H1 (cell line): Measurements from ENCODE around the gene ALOX15. TPM values are rescaled to one million over a fixed set of nuclear protein-coding genes. Genes with fewer than 3 reads are reported as not detected.

Experiments
- CTCF ChIA-PET: fragments of 300-600 bp; sonication (Branson Sonifier 250); formaldehyde crosslinking; loops from one replicate; lab custom pipeline; 2021; ENCODE audit not compliant: partially characterized antibody; lab: Charles Lee
- POLR2A ChIA-PET: fragments of 300-600 bp; sonication (Branson Sonifier 250); formaldehyde crosslinking; loops from one replicate; lab custom pipeline; 2021; ENCODE audit warnings: inconsistent platforms; ENCODE audit not compliant: partially characterized antibody; lab: Charles Lee
- DNase-seq, 2 experiments: peaks; one replicate each; pipeline versions ENCODE4 v3.0.0 to v3.0.0-alpha.2; 2010 to 2022; ENCODE audit warnings: low spot score in 2 of 2, low read depth in 1 of 2, mixed read lengths in 1 of 2
- FAIRE-seq: peaks from 2 replicates; lab custom pipeline; 2011; peaks lifted over from hg19 to GRCh38; lab: Jason Lieb, UNC
- H2AFZ ChIP-seq: 2 replicates; pipeline ENCODE4 v1.8.1; 2012; ENCODE audit warnings: low read length, inconsistent platforms
- H2AK5ac ChIP-seq: 2 replicates; pipeline ENCODE4 v1.6.1; 2013; ENCODE audit warnings: low read depth, low read length
- H2BK120ac ChIP-seq: replicated peaks from 2 replicates; pipeline ENCODE3; 2013; ENCODE audit warnings: low read depth, low read length, inconsistent platforms
- H2BK12ac ChIP-seq: 2 replicates; pipeline ENCODE4 v1.6.1; 2013; ENCODE audit warnings: low read depth, low read length
- H2BK15ac ChIP-seq: 2 replicates; pipeline ENCODE4 v1.6.1; 2013; ENCODE audit warnings: low read length
- H2BK20ac ChIP-seq: 2 replicates; pipeline ENCODE4 v1.6.1; 2013; ENCODE audit warnings: low read length
- H2BK5ac ChIP-seq: 2 replicates; pipeline ENCODE4 v1.6.1; 2013; ENCODE audit warnings: low read depth, low read length
- H3K14ac ChIP-seq: 2 replicates; pipeline ENCODE4 v1.6.1; 2013; ENCODE audit warnings: inconsistent platforms; ENCODE audit not compliant: insufficient read length
- H3K18ac ChIP-seq: 2 replicates; pipeline ENCODE4 v1.6.1; 2013; ENCODE audit warnings: low read length; ENCODE audit errors: extremely low read depth
- H3K23ac ChIP-seq: 2 replicates; pipeline ENCODE4 v1.6.1; 2013; ENCODE audit warnings: inconsistent platforms; ENCODE audit not compliant: insufficient read length
- H3K23me2 ChIP-seq: 2 replicates; pipeline ENCODE4 v1.6.1; 2013; ENCODE audit warnings: low read depth, low read length
- H3K27ac ChIP-seq: 2 replicates; pipeline ENCODE4 v1.6.1; 2011; ENCODE audit warnings: low read depth, low read length, inconsistent platforms
- H3K27me3 ChIP-seq, 4 experiments: replicated peaks in 1 of 4; 1 replicate in 1 of 4; 2 replicates in 3 of 4; pipeline versions ENCODE4 v1.6.1 to v1.8.1; 2011 to 2013; ENCODE audit warnings: low read length in 3 of 4, mild to moderate bottlenecking in 3 of 4, inconsistent platforms in 2 of 4, mixed read lengths in 2 of 4, moderate library complexity in 1 of 4; ENCODE audit not compliant: control insufficient read depth in 3 of 4, insufficient read depth in 3 of 4; ENCODE audit errors: extremely low read depth in 1 of 4
- H3K36me3 ChIP-seq, 4 experiments: 2 replicates each; pipeline versions ENCODE4 v1.6.1 to v1.8.1; 2011 to 2013; ENCODE audit warnings: mild to moderate bottlenecking in 4 of 4, low read length in 3 of 4, moderate library complexity in 2 of 4, control low read depth in 1 of 4, inconsistent platforms in 1 of 4; ENCODE audit not compliant: insufficient read depth in 4 of 4, control insufficient read depth in 2 of 4
- H3K4ac ChIP-seq: replicated peaks from 2 replicates; pipeline ENCODE3; 2013; ENCODE audit warnings: low read length, low read depth, mixed read lengths, inconsistent platforms; ENCODE audit not compliant: insufficient read length
- H3K4me1 ChIP-seq, 4 experiments: replicated peaks in 1 of 4; 1 replicate in 1 of 4; 2 replicates in 3 of 4; pipeline versions ENCODE4 v1.6.1 to v1.8.1; 2011 to 2013; ENCODE audit warnings: low read length in 3 of 4, inconsistent platforms in 2 of 4, mixed read lengths in 1 of 4; ENCODE audit not compliant: insufficient read depth in 4 of 4, control insufficient read depth in 3 of 4
- H3K4me2 ChIP-seq, 2 experiments: 2 replicates each; pipeline versions ENCODE4 v1.6.1 to v1.8.1; 2011 to 2013; ENCODE audit warnings: low read depth in 2 of 2, low read length in 2 of 2, control low read depth in 1 of 2, inconsistent platforms in 1 of 2, mild to moderate bottlenecking in 1 of 2; ENCODE audit not compliant: insufficient read depth in 1 of 2
- H3K4me3 ChIP-seq, 4 experiments: fragments of 200-600, 300-600 bp in 1 of 4; sonication (generic), shearing (Covaris generic), sonication (Bioruptor Twin) in 1 of 4; 2 replicates each; pipeline versions ENCODE4 v1.5.1 to v1.8.1; 2011 to 2016; ENCODE audit warnings: low read length in 4 of 4, low read depth in 3 of 4, control low read depth in 2 of 4, inconsistent platforms in 2 of 4, mild to moderate bottlenecking in 2 of 4, mixed read lengths in 1 of 4, moderate library complexity in 1 of 4; ENCODE audit not compliant: insufficient read depth in 2 of 4; ENCODE audit errors: extremely low read depth in 1 of 4
- H3K56ac ChIP-seq: replicated peaks from 2 replicates; pipeline ENCODE3; 2013; ENCODE audit warnings: low read depth, mild to moderate bottlenecking, mixed read lengths, low read length, inconsistent platforms; ENCODE audit not compliant: insufficient read length
- H3K79me1 ChIP-seq: 2 replicates; pipeline ENCODE4 v1.6.1; 2013; ENCODE audit warnings: low read depth, low read length, control low read depth
- H3K79me2 ChIP-seq, 2 experiments: 2 replicates each; pipeline versions ENCODE4 v1.6.1 to v1.8.1; 2012 to 2013; ENCODE audit warnings: low read length in 2 of 2, mild to moderate bottlenecking in 2 of 2, inconsistent platforms in 1 of 2; ENCODE audit not compliant: insufficient read depth in 2 of 2, control insufficient read depth in 1 of 2
- H3K9ac ChIP-seq, 4 experiments: replicated peaks in 1 of 4; 1 replicate in 1 of 4; 2 replicates in 3 of 4; pipeline versions ENCODE4 v1.6.1 to v1.8.1; 2011 to 2013; ENCODE audit warnings: low read depth in 3 of 4, low read length in 3 of 4, control low read depth in 2 of 4, mild to moderate bottlenecking in 2 of 4, moderate library complexity in 2 of 4, inconsistent platforms in 1 of 4; ENCODE audit errors: extremely low read depth in 1 of 4
- H3K9me3 ChIP-seq, 2 experiments: 2 replicates each; pipeline versions ENCODE4 v1.6.1 to v1.8.1; 2012 to 2013; ENCODE audit warnings: mild to moderate bottlenecking in 2 of 2, moderate library complexity in 2 of 2, control low read depth in 1 of 2, inconsistent platforms in 1 of 2, low read depth in 1 of 2, low read length in 1 of 2, mixed read lengths in 1 of 2; ENCODE audit not compliant: insufficient read depth in 2 of 2
- H4K20me1 ChIP-seq, 2 experiments: replicated peaks in 1 of 2; 2 replicates each; pipeline versions ENCODE3 to v1.8.1; 2011 to 2013; ENCODE audit warnings: inconsistent platforms in 2 of 2, low read length in 2 of 2, mild to moderate bottlenecking in 1 of 2; ENCODE audit not compliant: insufficient read depth in 2 of 2, control insufficient read depth in 1 of 2
- H4K5ac ChIP-seq: 2 replicates; pipeline ENCODE4 v1.6.1; 2013; ENCODE audit warnings: low read length, low read depth, mixed read lengths, inconsistent platforms; ENCODE audit not compliant: insufficient read length
- H4K8ac ChIP-seq: 2 replicates; pipeline ENCODE4 v1.8.0; 2013; ENCODE audit warnings: mild to moderate bottlenecking, moderate library complexity, low read length, inconsistent platforms; ENCODE audit not compliant: insufficient read depth; ENCODE audit errors: extremely low read depth
- H4K91ac ChIP-seq: replicated peaks from 2 replicates; pipeline ENCODE3; 2013; ENCODE audit warnings: low read length, mixed read lengths, inconsistent platforms; ENCODE audit not compliant: insufficient read length
- CHD1 ChIP-seq: IDR thresholded peaks from 2 replicates; pipeline ENCODE4 v1.6.1; 2012; ENCODE audit warnings: low read depth, low read length, improper control_type of control experiment
- E2F6 ChIP-seq: IDR thresholded peaks from 2 replicates; pipeline ENCODE4 v1.6.1; 2012; ENCODE audit warnings: inconsistent platforms
- EP300 ChIP-seq, 2 experiments: IDR thresholded peaks; 1 replicate in 1 of 2; 2 replicates in 1 of 2; pipeline ENCODE4 v1.6.1; 2011 to 2012; ENCODE audit warnings: low read depth in 2 of 2, low read length in 2 of 2, mild to moderate bottlenecking in 2 of 2, borderline replicate concordance in 1 of 2, inconsistent platforms in 1 of 2, moderate library complexity in 1 of 2
- GABPA ChIP-seq: IDR thresholded peaks from 2 replicates; pipeline ENCODE4 v1.6.1; 2011; ENCODE audit warnings: mild to moderate bottlenecking, low read length, moderate library complexity, borderline replicate concordance; ENCODE audit not compliant: insufficient read depth
- GTF2F1 ChIP-seq: IDR thresholded peaks from 2 replicates; pipeline ENCODE4 v1.6.1; 2012; ENCODE audit warnings: low read depth, low read length, improper control_type of control experiment, borderline replicate concordance
- JUND ChIP-seq: IDR thresholded peaks from 2 replicates; pipeline ENCODE4 v1.6.1; 2011; ENCODE audit warnings: mild to moderate bottlenecking, improper control_type of control experiment, low read length
- MAX ChIP-seq: IDR thresholded peaks from 2 replicates; pipeline ENCODE4 v1.6.1; 2012; ENCODE audit warnings: inconsistent platforms
- NANOG ChIP-seq: IDR thresholded peaks from 2 replicates; pipeline ENCODE4 v1.6.1; 2011; ENCODE audit warnings: low read length, low read depth, mild to moderate bottlenecking, inconsistent platforms; ENCODE audit not compliant: insufficient read depth, poor library complexity, severe bottlenecking
- NRF1 ChIP-seq: IDR thresholded peaks from 2 replicates; pipeline ENCODE4 v1.6.1; 2011; ENCODE audit warnings: mild to moderate bottlenecking, low read depth, low read length, improper control_type of control experiment
- SP1 ChIP-seq: IDR thresholded peaks from 2 replicates; pipeline ENCODE4 v1.6.1; 2011; ENCODE audit warnings: low read depth, low read length
- SRF ChIP-seq: IDR thresholded peaks from 2 replicates; pipeline ENCODE4 v1.6.1; 2011; ENCODE audit warnings: mild to moderate bottlenecking, low read depth, low read length, moderate library complexity
- YY1 ChIP-seq: IDR thresholded peaks from 2 replicates; pipeline ENCODE4 v1.6.1; 2011; ENCODE audit warnings: low read depth, mild to moderate bottlenecking, low read length
- ZNF274 ChIP-seq: IDR thresholded peaks from 2 replicates; pipeline ENCODE4 v1.7.0; 2012; ENCODE audit warnings: low read length, borderline replicate concordance; ENCODE audit errors: extremely low read depth
- WGBS, 2 experiments: shearing (Covaris generic) in 1 of 2; methylation state at CpG; one replicate each; pipeline versions ENCODE4 v1.1.6 to v1.1.7; 2013 to 2015; ENCODE audit warnings: low lambda C conversion rate in 2 of 2, mixed read lengths in 2 of 2, inconsistent platforms in 1 of 2, low coverage in 1 of 2, missing lambda C conversion rate in 1 of 2; ENCODE audit not compliant: insufficient replicate concordance in 2 of 2, insufficient coverage in 1 of 2, insufficient read length in 1 of 2; ENCODE audit errors: extremely low coverage in 1 of 2, missing lambda C conversion rate in 1 of 2; 5-methylcytosine and 5-hydroxymethylcytosine counted together
- polyA plus RNA-seq, 7 experiments: library from polyadenylated mRNA; depleted of rRNA in 3 of 7; stranded (reverse) in 5 of 7; unstranded in 2 of 7; fragments of >200 nt in 5 of 7; fragments of 200-250 nt in 2 of 7; gene quantifications; 1 replicate in 5 of 7; 2 replicates in 1 of 7; 4 replicates in 1 of 7; pipeline versions ENCODE4 v1.2.1 to v1.2.3, GENCODE V29; 2011 to 2013; ENCODE audit warnings: missing spikeins in 2 of 7, mixed read lengths in 2 of 7
- total RNA-seq: library from RNA; stranded (reverse); fragmentation: NEBNext Ultra II Directional; extraction: Animal tissue kit (Norgen Biotek cat#: 25700); gene quantifications from 2 replicates; pipeline ENCODE4 v1.2.1, GENCODE V29; 2021

The ALOX15 gene
- total and polyA plus RNA-seq, 2 of the 8 experiments (the other 6 are each of a cell fraction or from before 2014, with no cell fraction given): 1.5 to 1.7 TPM

- 88% methylated on average over 10 of the region's 10 CpGs; no CpG with 5 or more reads in 1 of the 2 experiments for WGBS, 2 experiments
- Histone ChIP-seq H3K79me1 (no peaks in the 10 kb centered on the region; the same call in 1 of the 2 replicates), H3K4me2 (no peak overlapping the region), H3K18ac (no peak overlapping the region), H3K23ac (no peak overlapping the region), H2AK5ac (no peak overlapping the region), H2BK12ac (no peak overlapping the region), H3K4me1 (no peaks in the 10 kb centered on the region), H3K27me3 (no peaks in the 10 kb centered on the region), H3K79me2 (no peaks in the 10 kb centered on the region), H3K56ac (no peak overlapping the region), H4K5ac (no peak overlapping the region), H2BK120ac (no peak overlapping the region), H2BK15ac (no peak overlapping the region), H3K4me3 (no peak overlapping the region), H3K4ac (no peak overlapping the region), H3K23me2 (no peaks in the 10 kb centered on the region), H3K9me3 (no peaks in the 10 kb centered on the region), H4K20me1 (peaks cover 9 to 28% of the 10 kb centered on the region in 2 experiments)
- ChIA-PET CTCF (interaction anchor here (1.2 to 1.7 kb wide), 2 partner anchors 22 to 109 kb away, joined by 3 to 4 read pairs; no protein-coding TSS in a partner anchor), POLR2A (interaction anchor here (1.3 to 2.1 kb wide), 4 partner anchors 8 to 28 kb away, joined by 3 to 6 read pairs (median 4); partner anchors contain the start of gene PELP1)
- no peak for FAIRE-seq
- TF ChIP-seq MAX: no peak
- TF ChIP-seq ZNF274: no peak
- TF ChIP-seq GABPA: no peak
- no peak for TF ChIP-seq GTF2F1
- TF ChIP-seq YY1: no peak
- no peak for TF ChIP-seq E2F6
- TF ChIP-seq NANOG: no peak
- TF ChIP-seq CHD1: no peak
- no peak for TF ChIP-seq SP1
- no peak for TF ChIP-seq EP300 (IDR thresholded peaks at IDR 0.05; ENCODE audit: borderline replicate concordance in 1 of 2, low read depth in 2 of 2, low read length in 2 of 2)
- TF ChIP-seq NRF1: no peak
- no peak for TF ChIP-seq JUND
- TF ChIP-seq SRF: no peak
- TF ChIP-seq, all 59 proteins: peak for 0
- H4K8ac ChIP-seq: no peak overlapping the region
- H2AFZ ChIP-seq: no peak overlapping the region
- no peak overlapping the region for H4K91ac ChIP-seq
- H2BK20ac ChIP-seq: no peak overlapping the region
- no peak overlapping the region for H3K9ac ChIP-seq
- DNase-seq: no peak
- peaks cover 40 to 92% (median 82%) of the 10 kb centered on the region in 4 experiments for H3K36me3 ChIP-seq
- no peak overlapping the region for H3K14ac ChIP-seq
- H2BK5ac ChIP-seq: no peak overlapping the region
- H3K27ac ChIP-seq: no peak overlapping the region
These were observed 34.3 kb upstream of the ALOX15 start for GRCh38 chr17:4675791-4676190.
